GM23338 (cell line): Measurements from ENCODE around the gene ZNF121. TPM values are rescaled to one million over a fixed set of nuclear protein-coding genes. Genes with fewer than 3 reads are reported as not detected.

Source experiments
- ATAC-seq: fragments of 200-7000 bp; cut with Tn5 transposase; 3 replicates; pipeline ENCODE4 v1.9.1; 2020
- DNase-seq: peaks from one replicate; pipeline ENCODE4 v3.0.0-alpha.2; 2015; ENCODE audit warnings: low spot score
- H2AFZ ChIP-seq: fragments of 200-600 bp; sonication (generic); 2 replicates; pipeline ENCODE4 v1.8.0; 2016; ENCODE audit warnings: antibody characterized with exemption, mild to moderate bottlenecking, moderate library complexity
- H3F3A ChIP-seq: fragments of 200-600 bp; sonication (generic); replicated peaks from 2 replicates; pipeline ENCODE4 v1.8.0; 2017; ENCODE audit warnings: antibody characterized with exemption, mixed run types, low read depth
- H3K27ac ChIP-seq: fragments of 200-600 bp; sonication (generic); 2 replicates; pipeline ENCODE4 v1.6.1; 2016; ENCODE audit warnings: low read depth
- H3K27me3 ChIP-seq: fragments of 200-600 bp; sonication (generic); 2 replicates; pipeline ENCODE4 v1.8.0; 2016; ENCODE audit warnings: mild to moderate bottlenecking, mixed run types, moderate library complexity; ENCODE audit not compliant: insufficient read depth
- H3K36me3 ChIP-seq: fragments of 200-600 bp; sonication (generic); 2 replicates; pipeline ENCODE4 v1.8.0; 2016; ENCODE audit warnings: mild to moderate bottlenecking; ENCODE audit not compliant: insufficient read depth
- H3K4me1 ChIP-seq: fragments of 200-600 bp; sonication (generic); 2 replicates; pipeline ENCODE4 v1.8.0; 2016; ENCODE audit warnings: mild to moderate bottlenecking, moderate library complexity; ENCODE audit not compliant: insufficient read depth
- H3K4me2 ChIP-seq: fragments of 200-600 bp; sonication (generic); 2 replicates; pipeline ENCODE4 v1.7.1; 2017; ENCODE audit warnings: mixed run types
- H3K4me3 ChIP-seq: fragments of 200-600 bp; sonication (generic); 2 replicates; pipeline ENCODE4 v1.6.1; 2016; ENCODE audit warnings: mixed run types
- H3K79me2 ChIP-seq: fragments of 200-600 bp; sonication (generic); replicated peaks from 2 replicates; pipeline ENCODE4 v1.8.0; 2017; ENCODE audit warnings: mild to moderate bottlenecking; ENCODE audit not compliant: insufficient read depth
- H3K9me2 ChIP-seq: fragments of 200-600 bp; sonication (generic); 2 replicates; pipeline ENCODE4 v1.8.0; 2017; ENCODE audit not compliant: insufficient read depth
- H4K20me1 ChIP-seq: fragments of 200-600 bp; sonication (generic); replicated peaks from 2 replicates; pipeline ENCODE4 v1.8.0; 2017; ENCODE audit warnings: mild to moderate bottlenecking; ENCODE audit not compliant: insufficient read depth
- H3K27ac Mint-ChIP-seq: 2 replicates; pipeline ENCODE4 v1.8.0; 2020; ENCODE audit warnings: inconsistent platforms, mild to moderate bottlenecking, moderate library complexity, mixed read lengths
- H3K27me3 Mint-ChIP-seq: 3 replicates; pipeline ENCODE4 v1.8.0; 2022; ENCODE audit warnings: low read depth, mild to moderate bottlenecking, moderate library complexity, mixed read lengths, inconsistent platforms; ENCODE audit not compliant: insufficient read depth, poor library complexity
- H3K36me3 Mint-ChIP-seq: 3 replicates; pipeline ENCODE4 v1.8.0; 2021; ENCODE audit warnings: low read depth, mild to moderate bottlenecking, inconsistent platforms, moderate library complexity, mixed read lengths
- H3K4me1 Mint-ChIP-seq: 3 replicates; pipeline ENCODE4 v1.8.0; 2020; ENCODE audit warnings: mild to moderate bottlenecking, inconsistent platforms, mixed read lengths
- H3K4me3 Mint-ChIP-seq: 3 replicates; pipeline ENCODE4 v1.8.0; 2021; ENCODE audit warnings: moderate library complexity, mild to moderate bottlenecking, inconsistent platforms, mixed read lengths
- H3K9me3 Mint-ChIP-seq: 3 replicates; pipeline ENCODE4 v1.8.0; 2020; ENCODE audit warnings: moderate library complexity, mild to moderate bottlenecking, inconsistent platforms, mixed read lengths
- CREB1 ChIP-seq: fragments of 250-450 bp; sonication (Bioruptor Pico); IDR thresholded peaks from 2 replicates; pipeline ENCODE4 v1.5.0; 2020; ENCODE audit warnings: low read depth, mild to moderate bottlenecking, moderate library complexity
- ETS1 ChIP-seq: IDR thresholded peaks from 2 replicates; pipeline ENCODE4 v1.6.1; 2016; ENCODE audit warnings: antibody characterized with exemption
- EZH2 ChIP-seq: fragments of 200-600 bp; sonication (generic); IDR thresholded peaks from one replicate; pipeline ENCODE4 v1.8.0; 2017; ENCODE audit warnings: antibody characterized with exemption, mild to moderate bottlenecking, low read depth; ENCODE audit not compliant: unreplicated experiment
- EZH2phosphoT487 ChIP-seq: fragments of 200-600 bp; sonication (generic); IDR thresholded peaks from one replicate; pipeline ENCODE4 v1.8.1; 2018; ENCODE audit warnings: antibody characterized with exemption; ENCODE audit not compliant: unreplicated experiment
- JUNB ChIP-seq: IDR thresholded peaks from one replicate; pipeline ENCODE4 v1.6.1; 2016; ENCODE audit warnings: antibody characterized with exemption; ENCODE audit not compliant: unreplicated experiment
- POLR2AphosphoS5 ChIP-seq: IDR thresholded peaks from 2 replicates; pipeline ENCODE4 v1.6.1; 2016; ENCODE audit warnings: antibody characterized with exemption, low read depth
- ZNF114 ChIP-seq: fragments of 250-450 bp; sonication (Bioruptor Pico); IDR thresholded peaks from 2 replicates; pipeline ENCODE4 v1.5.0; 2020; ENCODE audit warnings: mild to moderate bottlenecking, moderate library complexity
- ZNF331 ChIP-seq: fragments of 250-450 bp; sonication (Bioruptor Pico); IDR thresholded peaks from 2 replicates; pipeline ENCODE4 v1.5.0; 2020; ENCODE audit warnings: low read depth, mild to moderate bottlenecking, moderate library complexity
- ZNF462 ChIP-seq: fragments of 250-450 bp; sonication (Bioruptor Pico); IDR thresholded peaks from 2 replicates; pipeline ENCODE4 v1.5.0; 2020; ENCODE audit warnings: mild to moderate bottlenecking, moderate library complexity
- long read RNA-seq: library from polyadenylated mRNA; unstranded; transcript quantifications from one replicate; pipeline ENCODE4 v2.0.0, GENCODE V29; 2020; ENCODE audit not compliant: unreplicated experiment
- polyA plus RNA-seq: library from polyadenylated mRNA; unstranded; fragments of >200 nt; fragmentation: Nextera tagmentation; extraction: Ambion mirVana; gene quantifications from 2 replicates; pipeline ENCODE4 v1.2.1, GENCODE V29; 2016
- total RNA-seq: library from RNA; depleted of rRNA; stranded (reverse); fragments of >200 nt; shearing (Covaris generic); gene quantifications from 2 replicates; pipeline ENCODE4 v1.2.3, GENCODE V29; 2014; rRNA removed

The ZNF121 gene
- total RNA-seq = 252 and 263 TPM in 2 replicates
- 42.3 and 50.8 TPM in 2 replicates for polyA plus RNA-seq
- long read RNA-seq, transcript ZNF121-201 (4 exons, 1,563 nt) = major isoform, 11 of 31 reads
- long read RNA-seq, partial matches to known transcripts = 3 of 31 reads
- long read RNA-seq, other reads (novel, unspliced or antisense) = 17 of 31 reads

- Mint-ChIP-seq H3K27me3 (peaks cover 16% of the 10 kb centered on the region), H3K4me3 (peak within 1 kb of the TSS; percentile 83), H3K27ac (peak within 1 kb of the TSS; percentile 99), H3K4me1 (peaks cover 33% of the 10 kb centered on the region), H3K9me3 (peaks cover 10% of the 10 kb centered on the region; the same call in 2 of the 3 replicates), H3K36me3 (peaks cover 43% of the 10 kb centered on the region)
- peaks cover 26% of the 10 kb centered on the region for H4K20me1 ChIP-seq
- H3K79me2 ChIP-seq = peaks cover 63% of the 10 kb centered on the region
- no peaks in the 10 kb centered on the region for H3F3A ChIP-seq
- H3K4me1 ChIP-seq = peaks cover 40% of the 10 kb centered on the region
- DNase-seq (peak; percentile 97), ATAC-seq (peak; percentile 74)
- peak; percentile 98 for TF ChIP-seq POLR2AphosphoS5
- TF ChIP-seq ZNF331 (CRISPR knock-in tag) = no peak
- no peak for TF ChIP-seq EZH2
- no peak for TF ChIP-seq JUNB
- peak; percentile 74; the same call in 1 of the 2 replicates for TF ChIP-seq ETS1
- TF ChIP-seq CREB1 (CRISPR knock-in tag) = peak; percentile 95
- no peak for TF ChIP-seq ZNF462
- no peak for TF ChIP-seq EZH2phosphoT487
- no peak for TF ChIP-seq ZNF114 (CRISPR knock-in tag)
- peaks cover 3% of the 10 kb centered on the region; the same call in 1 of the 2 replicates for H3K9me2 ChIP-seq
- peak within 1 kb of the TSS; percentile 97 for H3K27ac ChIP-seq
- H3K27me3 ChIP-seq = no peaks in the 10 kb centered on the region
- no peak within 1 kb of the TSS for H2AFZ ChIP-seq
- no peaks in the 10 kb centered on the region; the same call in 1 of the 2 replicates for H3K36me3 ChIP-seq
- peak within 1 kb of the TSS; percentile 91 for H3K4me3 ChIP-seq
- peak within 1 kb of the TSS; percentile 92 for H3K4me2 ChIP-seq
Measured at GRCh38 chr19:9584073-9584833, at the start of gene ZNF121. Gene ZNF121, minus strand, starts transcription at chr19:9584504. Its CDS starts 16,407 bp downstream, at chr19:9568097.
